HG03571 (cell line): ENCODE results near the gene SAA1.
A peak's percentile ranks its signal among the peaks of the same experiment; 100 is the strongest.
"Not testable (repeated sequence)": the region's sequence is repeated elsewhere in the genome, so short reads cannot be mapped to it uniquely, and the experiment has no call there.

ENCODE experiments used
- ATAC-seq: cut with Tn5 transposase; IDR thresholded peaks from one replicate; pipeline ENCODE4 v1.9.1; 2021; ENCODE audit not compliant: unreplicated experiment

Gene SAA1

GRCh38 chr11:18265949-18266348 lies at the start of gene SAA1:
Gene SAA1, plus strand, starts transcription at chr11:18266264. Its CDS starts 624 bp downstream, at chr11:18266888.
- no peak for ATAC-seq

- no peak for ATAC-seq
Observed at GRCh38 chr11:18221274-18221876, 44.7 kb upstream of the SAA1 start.

GRCh38 chr11:18222814-18223421 lies 43.1 kb upstream of the SAA1 start:
- no peak for ATAC-seq

- no peak for ATAC-seq
Observed at GRCh38 chr11:18223591-18224387, 42.3 kb upstream of the SAA1 start.

GRCh38 chr11:18225913-18226312 lies 40.2 kb upstream of the SAA1 start:
- no peak for ATAC-seq

GRCh38 chr11:18229501-18229900 lies 36.6 kb upstream of the SAA1 start:
- peak; percentile 94 for ATAC-seq

GRCh38 chr11:18230859-18231258 lies 35.2 kb upstream of the SAA1 start:
- ATAC-seq, result no peak

GRCh38 chr11:18233912-18234311 lies 32.2 kb upstream of the SAA1 start:
- ATAC-seq, result no peak

- no peak for ATAC-seq
Observed at GRCh38 chr11:18235394-18236334, 30.4 kb upstream of the SAA1 start.

GRCh38 chr11:18236664-18237356 lies 29.3 kb upstream of the SAA1 start, which contains the start of gene SAA4:
Gene SAA4, minus strand, starts transcription at chr11:18236802. Its CDS starts 876 bp downstream, at chr11:18235926.
- ATAC-seq, result no peak

GRCh38 chr11:18239655-18240054 lies 26.4 kb upstream of the SAA1 start:
- no peak for ATAC-seq

- no peak for ATAC-seq
Observed at GRCh38 chr11:18243783-18244362, 22.2 kb upstream of the SAA1 start.

GRCh38 chr11:18245396-18245795 lies 20.7 kb upstream of the SAA1 start:
- ATAC-seq, result no peak

- peak; percentile 76 for ATAC-seq
Observed at GRCh38 chr11:18246379-18247190, 19.5 kb upstream of the SAA1 start.

GRCh38 chr11:18247191-18247581 lies 18.9 kb upstream of the SAA1 start:
- ATAC-seq, result not testable (repeated sequence)

- ATAC-seq, result no peak
Observed at GRCh38 chr11:18248561-18248960, 17.5 kb upstream of the SAA1 start, which contains the start of gene SAA2. Gene SAA2, minus strand, starts transcription at chr11:18248668. Its CDS starts 657 bp downstream, at chr11:18248011.

- no peak for ATAC-seq
Observed at GRCh38 chr11:18253233-18253632, 12.8 kb upstream of the SAA1 start.

- ATAC-seq, result no peak
Observed at GRCh38 chr11:18253778-18254338, 12.2 kb upstream of the SAA1 start.
